GM12874 (cell line): Measurements from ENCODE around the gene ENHO.

ENCODE experiments used
- CTCF ChIP-seq: IDR thresholded peaks from 2 replicates; pipeline ENCODE4 v1.5.1; 2011; ENCODE audit warnings: low read depth, mild to moderate bottlenecking, control low read depth, low read length, moderate library complexity; ENCODE audit not compliant: insufficient read depth

ENHO gene

GRCh38 chr9:34496149-34496712 lies 26.6 kb downstream of the ENHO start:
- TF ChIP-seq CTCF, result no peak

- TF ChIP-seq CTCF, result no peak
Observed at GRCh38 chr9:34493972-34494535, 28.7 kb downstream of the ENHO start.

- TF ChIP-seq CTCF, result 0 out of 2 replicates have a peak, but pooled peaks have one; percentile 2
Observed at GRCh38 chr9:34492051-34492450, 30.7 kb downstream of the ENHO start.

- no peak for TF ChIP-seq CTCF
Observed at GRCh38 chr9:34491596-34491995, 31.2 kb downstream of the ENHO start.

- TF ChIP-seq CTCF, result no peak
Observed at GRCh38 chr9:34490760-34491159, 32.0 kb downstream of the ENHO start.

- TF ChIP-seq CTCF, result no peak
Observed at GRCh38 chr9:34490360-34490759, 32.4 kb downstream of the ENHO start.

- no peak for TF ChIP-seq CTCF
Observed at GRCh38 chr9:34486572-34486971, 36.2 kb downstream of the ENHO start.
